GM23248 (cell line): ENCODE data around the gene RHOBTB1.

ENCODE experiments used
- EZH2 ChIP-seq: fragments of 200-600 bp; sonication (generic); IDR thresholded peaks from 2 replicates; pipeline ENCODE4 v1.6.1; 2018; ENCODE audit warnings: antibody characterized with exemption, mild to moderate bottlenecking; ENCODE audit not compliant: insufficient read depth, poor library complexity, severe bottlenecking
- EZH2phosphoT487 ChIP-seq: fragments of 200-600 bp; sonication (generic); IDR thresholded peaks from 2 replicates; pipeline ENCODE4 v1.6.1; 2018; ENCODE audit warnings: antibody characterized with exemption, moderate library complexity, mild to moderate bottlenecking, low read depth; ENCODE audit not compliant: insufficient read depth

- TF ChIP-seq EZH2 (no peak), EZH2phosphoT487 (no peak)
Observed at GRCh38 chr10:60954035-60954434, 10.1 kb upstream of the RHOBTB1 start.
